ENCODE results near the gene USP7.

DNA sequence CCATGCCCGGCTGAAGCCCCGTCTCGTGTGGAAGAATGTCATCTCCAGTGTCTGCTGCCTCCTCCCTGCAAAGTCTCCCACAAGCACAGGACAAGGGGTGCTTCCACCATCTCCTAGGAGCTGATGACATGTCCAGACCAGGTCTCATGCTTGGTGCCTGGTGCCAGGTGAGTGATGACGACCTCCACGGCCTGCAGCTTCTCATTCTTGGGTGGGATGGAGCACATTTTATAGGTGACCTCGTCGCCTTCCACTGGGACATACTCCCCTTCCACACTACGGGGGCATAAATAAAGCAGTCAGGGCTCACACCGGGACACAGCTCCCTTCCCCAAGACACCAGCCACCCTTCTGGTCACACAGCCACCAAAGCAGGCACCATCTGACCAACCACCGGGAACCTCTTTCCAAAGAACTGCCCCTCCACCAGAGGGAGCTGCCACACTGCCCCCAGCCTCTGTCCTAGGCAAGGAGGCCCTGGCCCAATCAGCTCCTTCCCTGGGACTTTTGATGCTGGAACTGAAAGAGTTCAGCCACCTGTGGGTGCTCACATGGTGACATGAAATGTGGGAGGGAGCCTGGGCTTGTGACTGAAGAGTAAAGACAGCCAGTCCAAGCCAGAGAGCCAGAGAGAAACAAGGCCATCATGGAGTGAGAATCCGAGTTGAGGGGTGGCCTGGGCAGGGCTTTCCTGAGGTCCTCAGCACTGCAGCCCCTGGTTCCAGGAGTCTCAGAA lies 108.5 kb downstream of the USP7 start:
- no peak for TF ChIP-seq FOXA1 (IDR thresholded peaks at IDR 0.05)
- no peak for TF ChIP-seq TARDBP (IDR thresholded peaks at IDR 0.05)
- TF ChIP-seq L3MBTL2 (conservative IDR thresholded peaks at IDR 0.05) = no peak
- no peak for TF ChIP-seq FOXM1 (IDR thresholded peaks at IDR 0.05; ENCODE audit: borderline replicate concordance)
- no peak for TF ChIP-seq SP1 (IDR thresholded peaks at IDR 0.05)
- no peak for TF ChIP-seq ELF4 (IDR thresholded peaks at IDR 0.05)
- no peak for TF ChIP-seq BHLHE40 (IDR thresholded peaks at IDR 0.05; ENCODE audit: borderline replicate concordance)
- no peak for TF ChIP-seq FOXK2 (IDR thresholded peaks at IDR 0.05)
- TF ChIP-seq CTBP1 (IDR thresholded peaks at IDR 0.05; ENCODE audit: borderline replicate concordance) = no peak
- no peak for TF ChIP-seq ZNF384 (IDR thresholded peaks at IDR 0.05)
- TF ChIP-seq, protein P1, sequence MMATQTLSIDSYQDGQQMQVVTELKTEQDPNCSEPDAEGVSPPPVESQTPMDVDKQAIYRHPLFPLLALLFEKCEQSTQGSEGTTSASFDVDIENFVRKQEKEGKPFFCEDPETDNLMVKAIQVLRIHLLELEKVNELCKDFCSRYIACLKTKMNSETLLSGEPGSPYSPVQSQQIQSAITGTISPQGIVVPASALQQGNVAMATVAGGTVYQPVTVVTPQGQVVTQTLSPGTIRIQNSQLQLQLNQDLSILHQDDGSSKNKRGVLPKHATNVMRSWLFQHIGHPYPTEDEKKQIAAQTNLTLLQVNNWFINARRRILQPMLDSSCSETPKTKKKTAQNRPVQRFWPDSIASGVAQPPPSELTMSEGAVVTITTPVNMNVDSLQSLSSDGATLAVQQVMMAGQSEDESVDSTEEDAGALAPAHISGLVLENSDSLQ (IDR thresholded peaks at IDR 0.05) = no peak
- TF ChIP-seq NFRKB (IDR thresholded peaks at IDR 0.05) = no peak
- no peak for TF ChIP-seq ARNT (IDR thresholded peaks at IDR 0.05)
- no peak for TF ChIP-seq SUZ12 (IDR thresholded peaks at IDR 0.05)

Data from HEK293T (cell line).